ENCODE data around the gene PTPRD. TPM values are rescaled to one million over a fixed set of nuclear protein-coding genes. Genes with fewer than 3 reads are reported as not detected.

The PTPRD gene
- total and polyA plus RNA-seq, 9 of the 15 experiments (the other 6 are each of a cell fraction or from before 2014, with no cell fraction given): 0.11 TPM; not detected in 8

- ChIA-PET POLR2A (no interaction called here), CTCF (ENCODE audit: low intra/inter-chr PET ratio) (no interaction called here)
- H3K79me2 ChIP-seq (ENCODE audit: control insufficient read depth, insufficient read depth, low read length): no peaks in the 10 kb centered on the region
- intact Hi-C loops (cut with micrococcal nuclease) (no loop called here), in situ Hi-C loops (cut with MboI) (no loop called here)
- no peak overlapping the region for H2AFZ ChIP-seq (ENCODE audit: low read depth, low read length)
- no peak overlapping the region for H3K4me3 ChIP-seq
- H3K36me3 ChIP-seq (ENCODE audit: control insufficient read depth, insufficient read depth, low read length): no peaks in the 10 kb centered on the region
- no peaks in the 10 kb centered on the region for H3K4me1 ChIP-seq (replicated peaks in 1 of 2; ENCODE audit: control insufficient read depth in 2 of 2, insufficient read depth in 2 of 2, low read length in 2 of 2)
- BruUV-seq (replicated peaks): no TSS peak
- no peak for ATAC-seq
- no peaks in the 10 kb centered on the region for H3K9me1 ChIP-seq (ENCODE audit: control insufficient read depth, insufficient read depth, low read length)
- H3K9ac ChIP-seq (ENCODE audit: insufficient read depth in 1 of 2, low read depth in 2 of 2, low read length in 2 of 2): no peak overlapping the region
- no peak for DNase-seq (ENCODE audit: extremely low read depth in 1 of 4, low spot score in 3 of 4)
- no peak for TF ChIP-seq KLF1 (tag; IDR thresholded peaks at IDR 0.05)
- TF ChIP-seq ZNF696 (CRISPR knock-in tag; conservative IDR thresholded peaks at IDR 0.05): no peak
- TF ChIP-seq SNAPC5 (CRISPR knock-in tag; IDR thresholded peaks at IDR 0.05): no peak
- TF ChIP-seq THAP12 (CRISPR knock-in tag; IDR thresholded peaks at IDR 0.05): no peak
- no peak for TF ChIP-seq ZFP30 (CRISPR knock-in tag; IDR thresholded peaks at IDR 0.05; ENCODE audit: borderline replicate concordance)
- TF ChIP-seq NFRKB (IDR thresholded peaks at IDR 0.05; ENCODE audit: low read depth): no peak
- no peak for TF ChIP-seq CBX3 (IDR thresholded peaks at IDR 0.05; ENCODE audit: borderline replicate concordance in 1 of 2, low read length in 2 of 2)
- TF ChIP-seq VEZF1 (CRISPR knock-in tag; IDR thresholded peaks at IDR 0.05): no peak
- no peak for TF ChIP-seq ZNF217 (CRISPR knock-in tag; IDR thresholded peaks at IDR 0.05)
- no peak for TF ChIP-seq BCOR (IDR thresholded peaks at IDR 0.05)
- no peak for TF ChIP-seq RBM22 (IDR thresholded peaks at IDR 0.05; ENCODE audit: low read depth, low read length, poor library complexity, severe bottlenecking)
- no peaks in the 10 kb centered on the region for H3K9me3 ChIP-seq (replicated peaks; ENCODE audit: control insufficient read depth, insufficient read depth, low read depth, low read length)
- no peak overlapping the region for H3K4me2 ChIP-seq (ENCODE audit: insufficient read depth, low read length)
- WGBS (ENCODE audit: insufficient coverage, low coverage, missing lambda C conversion rate): 0% methylated on average over 1 of the region's 1 CpG
- no peak overlapping the region for H3K27ac ChIP-seq (ENCODE audit: extremely low read depth, low read depth, low read length)
- no peak for FAIRE-seq
- no peaks in the 10 kb centered on the region for H4K20me1 ChIP-seq (replicated peaks; ENCODE audit: control insufficient read depth, insufficient read depth, low read length)
- no peaks in the 10 kb centered on the region for H3K27me3 ChIP-seq (ENCODE audit: control insufficient read depth in 2 of 2, insufficient read depth in 2 of 2, low read length in 2 of 2)
These were observed 2224.7 kb downstream of the PTPRD start for GRCh38 chr9:8388132-8388531.
